Right cardiac atrium (tissue), 5 donors: ENCODE results near the gene TCTN2. TPM values are rescaled to one million over a fixed set of nuclear protein-coding genes. Genes with fewer than 3 reads are reported as not detected.

Experiments used
- ATAC-seq, 2 donors: fragments of 200-7000 bp; cut with Tn5 transposase; one replicate each; pipeline versions ENCODE4 v1.8.0 to v1.9.1; 2020; ENCODE audit warnings: moderate library complexity in 2 of 2, mild to moderate bottlenecking in 1 of 2
- DNase-seq, 3 donors: peaks; one replicate each; pipeline ENCODE4 v3.0.0-alpha.2; 2020
- H3K27ac ChIP-seq: one replicate; pipeline ENCODE4 v1.5.1; 2013; ENCODE audit warnings: mild to moderate bottlenecking, low read length, control low read depth, moderate library complexity
- H3K27me3 ChIP-seq: one replicate; pipeline ENCODE4 v1.6.1; 2013; ENCODE audit not compliant: control insufficient read depth, insufficient read depth
- H3K4me1 ChIP-seq: one replicate; pipeline ENCODE4 v1.6.1; 2013; ENCODE audit warnings: low read length; ENCODE audit not compliant: control insufficient read depth, insufficient read depth
- H3K4me3 ChIP-seq: one replicate; pipeline ENCODE4 v1.5.1; 2013; ENCODE audit warnings: low read length, control low read depth
- H3K9me3 ChIP-seq: one replicate; pipeline ENCODE4 v1.6.1; 2013; ENCODE audit warnings: low read length; ENCODE audit not compliant: control insufficient read depth
- WGBS: extraction: QIAGEN DNeasy Blood & Tissue Kit; methylation state at CpG from one replicate; pipeline ENCODE4 v1.1.7; 2013; 5-methylcytosine and 5-hydroxymethylcytosine counted together
- intact Hi-C, 4 donors: fragments of 100-400 bp; cut with DNase I; formaldehyde crosslinking; loops; one replicate each; pipeline versions ENCODE4 v1.11.0 to v1.14.0; 2022 to 2023
- polyA plus RNA-seq: library from polyadenylated mRNA; stranded (reverse); fragments of 200-250 nt; gene quantifications from one replicate; pipeline ENCODE4 v1.2.3, GENCODE V29; 2013
- total RNA-seq, 4 donors: library from RNA; stranded (reverse); fragmentation: NEBNext Ultra II Directional; extraction: Animal tissue kit (Norgen Biotek cat#: 25700); gene quantifications; one replicate each; pipeline ENCODE4 v1.2.1, GENCODE V29; 2021
- donor health status: healthy with polysubstance abuse.
- donor health status: DM: no; HTN: yes; CAD: no.
- donor health status: DM: no; HTN: no; CAD: no.
- donor health status: DM: no; HTN: yes; CAD: no; lungs with severe emphysema.
- donor health status: DM: yes; HTN: yes; CAD: no.

The TCTN2 gene
- total and polyA plus RNA-seq, 5 donors = 3.2 to 5.8 (median 4.6) TPM

GRCh38 chr12:123721245-123721644 is 50.3 kb downstream of the TCTN2 start:
- Histone ChIP-seq H3K4me1 (peaks cover 1% of the 10 kb centered on the region), H3K4me3 (no peak overlapping the region), H3K27me3 (no peaks in the 10 kb centered on the region), H3K9me3 (no peaks in the 10 kb centered on the region), H3K27ac (no peak overlapping the region)
- intact Hi-C loops = no loop called here
- whole genome bisulfite sequencing = 94% methylated on average over 2 of the region's 2 CpGs
- no peak for ATAC-seq
- DNase-seq = no peak

- WGBS = 86% methylated on average over 8 of the region's 8 CpGs
- intact Hi-C loops = no loop called here
- H3K4me1 ChIP-seq = peaks cover 1% of the 10 kb centered on the region
- no peak overlapping the region for H3K4me3 ChIP-seq
- H3K27me3 ChIP-seq = no peaks in the 10 kb centered on the region
- DNase-seq (no peak), ATAC-seq (no peak)
- no peaks in the 10 kb centered on the region for H3K9me3 ChIP-seq
- H3K27ac ChIP-seq = no peak overlapping the region
Observed at GRCh38 chr12:123723011-123723410, 52.1 kb downstream of the TCTN2 start.

- ATAC-seq (no peak), DNase-seq (no peak)
- peaks cover 1% of the 10 kb centered on the region for H3K4me1 ChIP-seq
- H3K27me3 ChIP-seq = no peaks in the 10 kb centered on the region
- intact Hi-C loops = no loop called here
- 83% methylated on average over 5 of the region's 5 CpGs for WGBS
- no peak overlapping the region for H3K27ac ChIP-seq
- no peaks in the 10 kb centered on the region for H3K9me3 ChIP-seq
- H3K4me3 ChIP-seq = no peak overlapping the region
Observed at GRCh38 chr12:123723765-123724164, 52.9 kb downstream of the TCTN2 start.

- 83% methylated on average over 2 of the region's 2 CpGs for WGBS
- no peak overlapping the region for H3K27ac ChIP-seq
Observed at GRCh38 chr12:123726244-123726643, 55.3 kb downstream of the TCTN2 start.

GRCh38 chr12:123726962-123727361 is 56.0 kb downstream of the TCTN2 start:
- no peaks in the 10 kb centered on the region for H3K27me3 ChIP-seq
- no peak overlapping the region for H3K4me3 ChIP-seq
- intact Hi-C loops = no loop called here
- DNase-seq (no peak), ATAC-seq (no peak)
- no peaks in the 10 kb centered on the region for H3K4me1 ChIP-seq
- H3K27ac ChIP-seq = no peak overlapping the region
- H3K9me3 ChIP-seq = no peaks in the 10 kb centered on the region
- WGBS = 67% methylated on average over 2 of the region's 2 CpGs

More at GRCh38 chr12:123726244-123726643, 55.3 kb downstream of the TCTN2 start:
- Histone ChIP-seq H3K4me1 (peaks cover 1% of the 10 kb centered on the region), H3K9me3 (no peaks in the 10 kb centered on the region), H3K4me3 (no peak overlapping the region), H3K27me3 (no peaks in the 10 kb centered on the region)
- intact Hi-C loops = no loop called here
- DNase-seq = no peak
- no peak for ATAC-seq

- Histone ChIP-seq H3K9me3 (no peaks in the 10 kb centered on the region), H3K27me3 (no peaks in the 10 kb centered on the region), H3K4me3 (no peak overlapping the region), H3K4me1 (no peaks in the 10 kb centered on the region), H3K27ac (no peak overlapping the region)
- intact Hi-C loops = no loop called here
- DNase-seq (no peak), ATAC-seq (no peak)
- WGBS = 72% methylated on average over 3 of the region's 3 CpGs
Observed at GRCh38 chr12:123727878-123728277, 57.0 kb downstream of the TCTN2 start.

GRCh38 chr12:123731596-123731995 is 60.7 kb downstream of the TCTN2 start:
- intact Hi-C loops = no loop called here

GRCh38 chr12:123732251-123732650 is 61.3 kb downstream of the TCTN2 start:
- H3K27me3 ChIP-seq = no peaks in the 10 kb centered on the region
- no peak for DNase-seq
- no peak overlapping the region for H3K27ac ChIP-seq
- no peaks in the 10 kb centered on the region for H3K4me1 ChIP-seq
- intact Hi-C loops = no loop called here
- no peak for ATAC-seq
- no peaks in the 10 kb centered on the region for H3K9me3 ChIP-seq
- 86% methylated on average over 12 of the region's 12 CpGs for WGBS
- H3K4me3 ChIP-seq = no peak overlapping the region

More at GRCh38 chr12:123731596-123731995, 60.7 kb downstream of the TCTN2 start:
- no peaks in the 10 kb centered on the region for H3K27me3 ChIP-seq
- H3K4me1 ChIP-seq = no peaks in the 10 kb centered on the region
- DNase-seq (no peak), ATAC-seq (no peak)
- no peaks in the 10 kb centered on the region for H3K9me3 ChIP-seq
- no peak overlapping the region for H3K4me3 ChIP-seq
- 91% methylated on average over 2 of the region's 2 CpGs for WGBS
- no peak overlapping the region for H3K27ac ChIP-seq

GRCh38 chr12:123733229-123733628 is 62.3 kb downstream of the TCTN2 start:
- no peak overlapping the region for H3K27ac ChIP-seq
- 86% methylated on average over 10 of the region's 10 CpGs for WGBS
- no peaks in the 10 kb centered on the region for H3K9me3 ChIP-seq
- ATAC-seq (no peak), DNase-seq (no peak)
- no peaks in the 10 kb centered on the region for H3K27me3 ChIP-seq
- intact Hi-C loops = no loop called here
- H3K4me1 ChIP-seq = no peaks in the 10 kb centered on the region
- no peak overlapping the region for H3K4me3 ChIP-seq

GRCh38 chr12:123734268-123734667 is 63.4 kb downstream of the TCTN2 start:
- Histone ChIP-seq H3K4me1 (no peaks in the 10 kb centered on the region), H3K27ac (no peak overlapping the region), H3K4me3 (no peak overlapping the region), H3K27me3 (no peaks in the 10 kb centered on the region), H3K9me3 (no peaks in the 10 kb centered on the region)
- ATAC-seq (no peak), DNase-seq (no peak)
- 84% methylated on average over 5 of the region's 5 CpGs for WGBS
- intact Hi-C loops = no loop called here

- no peak for ATAC-seq
- 89% methylated on average over 14 of the region's 14 CpGs for WGBS
- H3K27ac ChIP-seq = no peak overlapping the region
- intact Hi-C loops = no loop called here
- no peak for DNase-seq
- no peaks in the 10 kb centered on the region for H3K9me3 ChIP-seq
- no peaks in the 10 kb centered on the region for H3K27me3 ChIP-seq
- no peaks in the 10 kb centered on the region for H3K4me1 ChIP-seq
- no peak overlapping the region for H3K4me3 ChIP-seq
Observed at GRCh38 chr12:123741937-123742572, 71.1 kb downstream of the TCTN2 start.

GRCh38 chr12:123743002-123743401 is 72.1 kb downstream of the TCTN2 start:
- H3K4me3 ChIP-seq = no peak overlapping the region
- peak in 1 of 3 donors; percentile 56 for DNase-seq
- no peak overlapping the region for H3K27ac ChIP-seq
- ATAC-seq = no peak
- WGBS = 84% methylated on average over 10 of the region's 10 CpGs
- H3K4me1 ChIP-seq = no peaks in the 10 kb centered on the region
- no peaks in the 10 kb centered on the region for H3K27me3 ChIP-seq
- intact Hi-C loops = no loop called here
- H3K9me3 ChIP-seq = no peaks in the 10 kb centered on the region
